WTC11 (cell line): Measurements from ENCODE around the gene EWSR1.

ENCODE experiments used
- AR ChIP-seq: fragments of 250-450 bp; sonication (Bioruptor Pico); IDR thresholded peaks from 2 replicates; pipeline ENCODE4 v1.9.0; 2021; ENCODE audit warnings: mild to moderate bottlenecking
- ATF3 ChIP-seq: sonication (generic); formaldehyde crosslinking; conservative IDR thresholded peaks from 2 replicates; pipeline ENCODE4 v1.8.1; 2022; ENCODE audit warnings: mild to moderate bottlenecking, missing genetic modification reagents
- CREM ChIP-seq: sonication (generic); formaldehyde crosslinking; IDR thresholded peaks from 2 replicates; pipeline ENCODE4 v1.8.1; 2022; ENCODE audit warnings: mild to moderate bottlenecking, missing genetic modification reagents, moderate library complexity
- CTCF ChIP-seq: fragments of 200-600 bp; IDR thresholded peaks from 2 replicates; pipeline ENCODE4 v1.8.0; 2022; ENCODE audit warnings: antibody characterized with exemption
- E2F4 ChIP-seq: sonication (generic); formaldehyde crosslinking; IDR thresholded peaks from 2 replicates; pipeline ENCODE4 v1.8.1; 2022; ENCODE audit warnings: low read depth, mild to moderate bottlenecking, moderate library complexity, missing genetic modification reagents, borderline replicate concordance
- FOXK1 ChIP-seq: sonication (generic); formaldehyde crosslinking; IDR thresholded peaks from 2 replicates; pipeline ENCODE4 v1.8.0; 2022; ENCODE audit warnings: mild to moderate bottlenecking, moderate library complexity, missing genetic modification reagents
- GABPB1 ChIP-seq: sonication (generic); formaldehyde crosslinking; IDR thresholded peaks from 2 replicates; pipeline ENCODE4 v1.8.1; 2023; ENCODE audit warnings: mild to moderate bottlenecking, missing genetic modification reagents
- IRF2 ChIP-seq: sonication (generic); formaldehyde crosslinking; IDR thresholded peaks from 2 replicates; pipeline ENCODE4 v1.8.0; 2022; ENCODE audit warnings: low read depth, missing genetic modification reagents, borderline replicate concordance
- JUN ChIP-seq: sonication (generic); formaldehyde crosslinking; IDR thresholded peaks from 2 replicates; pipeline ENCODE4 v1.8.0; 2023; ENCODE audit warnings: mild to moderate bottlenecking, missing genetic modification reagents
- MAX ChIP-seq: sonication (generic); formaldehyde crosslinking; IDR thresholded peaks from 2 replicates; pipeline ENCODE4 v1.8.0; 2022; ENCODE audit warnings: mild to moderate bottlenecking, missing genetic modification reagents
- PRDM15 ChIP-seq: sonication (generic); formaldehyde crosslinking; IDR thresholded peaks from 2 replicates; pipeline ENCODE4 v1.8.0; 2022; ENCODE audit warnings: missing genetic modification reagents
- USF2 ChIP-seq: sonication (generic); formaldehyde crosslinking; IDR thresholded peaks from 2 replicates; pipeline ENCODE4 v1.8.1; 2023; ENCODE audit warnings: mild to moderate bottlenecking, missing genetic modification reagents, moderate library complexity
- ZBTB43 ChIP-seq: sonication (generic); formaldehyde crosslinking; IDR thresholded peaks from 2 replicates; pipeline ENCODE4 v1.8.1; 2023; ENCODE audit warnings: mild to moderate bottlenecking, missing genetic modification reagents
- ZNF232 ChIP-seq: sonication (generic); formaldehyde crosslinking; IDR thresholded peaks from 2 replicates; pipeline ENCODE4 v1.8.0; 2022; ENCODE audit warnings: mild to moderate bottlenecking, missing genetic modification reagents

GRCh38 chr22:29226351-29226981 lies 41.6 kb upstream of the EWSR1 start:
- TF ChIP-seq USF2 (CRISPR knock-in tag) (no peak), E2F4 (CRISPR knock-in tag) (no peak), PRDM15 (CRISPR knock-in tag) (no peak), IRF2 (no peak), GABPB1 (CRISPR knock-in tag) (no peak), ZBTB43 (CRISPR knock-in tag) (no peak), CTCF (no peak), ZNF232 (CRISPR knock-in tag) (no peak), AR (CRISPR knock-in tag) (no peak), FOXK1 (no peak), MAX (no peak), ATF3 (CRISPR knock-in tag) (no peak), JUN (CRISPR knock-in tag) (no peak), CREM (no peak)
